ENCODE results near the gene KCNB1.

The KCNB1 gene

GRCh38 chr20:49431329-49431728, 51.1 kb downstream of the KCNB1 start:
- H3K36me3 ChIP-seq (replicated peaks) = no peaks in the 10 kb centered on the region
- no peak overlapping the region for H3K4me3 ChIP-seq
- no peaks in the 10 kb centered on the region for H3K9me3 ChIP-seq
- DNase-seq (ENCODE audit: low spot score in 2 of 2) = no peak
- H3K4me1 ChIP-seq = no peaks in the 10 kb centered on the region
- H3K27me3 ChIP-seq (ENCODE audit: low read depth) = peaks cover 7% of the 10 kb centered on the region; the same call in 1 of the 2 replicates
- in situ Hi-C loops (cut with MboI; ENCODE audit: low sequenced_read_pairs) = no loop called here

- Histone ChIP-seq H3K36me3 (replicated peaks) (no peaks in the 10 kb centered on the region), H3K4me3 (no peak overlapping the region), H3K27me3 (ENCODE audit: low read depth) (peaks cover 7% of the 10 kb centered on the region; the same call in 1 of the 2 replicates), H3K4me1 (no peaks in the 10 kb centered on the region), H3K9me3 (no peaks in the 10 kb centered on the region)
- in situ Hi-C loops (cut with MboI; ENCODE audit: low sequenced_read_pairs) = no loop called here
- DNase-seq (ENCODE audit: low spot score in 2 of 2) = no peak
These were observed 52.1 kb downstream of the KCNB1 start for GRCh38 chr20:49430320-49430719.

- no peak for DNase-seq (ENCODE audit: low spot score in 2 of 2)
- in situ Hi-C loops (cut with MboI; ENCODE audit: low sequenced_read_pairs) = no loop called here
These were observed 54.5 kb downstream of the KCNB1 start for GRCh38 chr20:49427751-49428518.

GRCh38 chr20:49426873-49427272, 55.6 kb downstream of the KCNB1 start:
- H3K4me3 ChIP-seq = no peak overlapping the region
- H3K36me3 ChIP-seq (replicated peaks) = no peaks in the 10 kb centered on the region
- in situ Hi-C loops (cut with MboI; ENCODE audit: low sequenced_read_pairs) = no loop called here
- H3K9me3 ChIP-seq = no peaks in the 10 kb centered on the region
- peaks cover 7% of the 10 kb centered on the region; the same call in 1 of the 2 replicates for H3K27me3 ChIP-seq (ENCODE audit: low read depth)
- no peak for DNase-seq (ENCODE audit: low spot score in 2 of 2)
- no peaks in the 10 kb centered on the region for H3K4me1 ChIP-seq

More at GRCh38 chr20:49427751-49428518, 54.5 kb downstream of the KCNB1 start:
- Histone ChIP-seq H3K4me3 (no peak overlapping the region), H3K4me1 (no peaks in the 10 kb centered on the region), H3K36me3 (replicated peaks) (no peaks in the 10 kb centered on the region), H3K9me3 (no peaks in the 10 kb centered on the region), H3K27me3 (ENCODE audit: low read depth) (peaks cover 7% of the 10 kb centered on the region; the same call in 1 of the 2 replicates)

- peaks cover 5% of the 10 kb centered on the region; the same call in 1 of the 2 replicates for H3K27me3 ChIP-seq (ENCODE audit: low read depth)
- DNase-seq (ENCODE audit: low spot score in 2 of 2) = no peak
- in situ Hi-C loops (cut with MboI; ENCODE audit: low sequenced_read_pairs) = no loop called here
- no peaks in the 10 kb centered on the region for H3K4me1 ChIP-seq
- no peak overlapping the region for H3K4me3 ChIP-seq
- H3K9me3 ChIP-seq = no peaks in the 10 kb centered on the region
- H3K36me3 ChIP-seq (replicated peaks) = no peaks in the 10 kb centered on the region
These were observed 56.1 kb downstream of the KCNB1 start for GRCh38 chr20:49426395-49426794.

- H3K4me3 ChIP-seq = no peak overlapping the region
- in situ Hi-C loops (cut with MboI; ENCODE audit: low sequenced_read_pairs) = no loop called here
- no peaks in the 10 kb centered on the region for H3K27me3 ChIP-seq (ENCODE audit: low read depth)
- H3K9me3 ChIP-seq = no peaks in the 10 kb centered on the region
- H3K4me1 ChIP-seq = no peaks in the 10 kb centered on the region
- no peak for DNase-seq (ENCODE audit: low spot score in 2 of 2)
- no peaks in the 10 kb centered on the region for H3K36me3 ChIP-seq (replicated peaks)
These were observed 57.9 kb downstream of the KCNB1 start for GRCh38 chr20:49424536-49424935.

- Histone ChIP-seq H3K4me1 (no peaks in the 10 kb centered on the region), H3K36me3 (replicated peaks) (no peaks in the 10 kb centered on the region), H3K27me3 (ENCODE audit: low read depth) (no peaks in the 10 kb centered on the region), H3K4me3 (no peak overlapping the region), H3K9me3 (no peaks in the 10 kb centered on the region)
- in situ Hi-C loops (cut with MboI; ENCODE audit: low sequenced_read_pairs) = no loop called here
- DNase-seq (ENCODE audit: low spot score in 2 of 2) = no peak
These were observed 60.3 kb downstream of the KCNB1 start for GRCh38 chr20:49422161-49422560.

GRCh38 chr20:49420811-49421295, 61.6 kb downstream of the KCNB1 start:
- Histone ChIP-seq H3K36me3 (replicated peaks) (no peaks in the 10 kb centered on the region), H3K27me3 (ENCODE audit: low read depth) (peaks cover 2% of the 10 kb centered on the region; the same call in 1 of the 2 replicates), H3K4me3 (no peak overlapping the region), H3K4me1 (no peaks in the 10 kb centered on the region), H3K9me3 (no peaks in the 10 kb centered on the region)
- no peak for DNase-seq (ENCODE audit: low spot score in 2 of 2)
- in situ Hi-C loops (cut with MboI; ENCODE audit: low sequenced_read_pairs) = no loop called here

GRCh38 chr20:49420292-49420691, 62.2 kb downstream of the KCNB1 start:
- no peaks in the 10 kb centered on the region for H3K9me3 ChIP-seq
- DNase-seq (ENCODE audit: low spot score in 2 of 2) = no peak
- H3K4me3 ChIP-seq = no peak overlapping the region
- in situ Hi-C loops (cut with MboI; ENCODE audit: low sequenced_read_pairs) = no loop called here
- H3K36me3 ChIP-seq (replicated peaks) = no peaks in the 10 kb centered on the region
- no peaks in the 10 kb centered on the region for H3K4me1 ChIP-seq
- H3K27me3 ChIP-seq (ENCODE audit: low read depth) = peaks cover 5% of the 10 kb centered on the region

GRCh38 chr20:49419785-49420184, 62.7 kb downstream of the KCNB1 start:
- Histone ChIP-seq H3K36me3 (replicated peaks) (no peaks in the 10 kb centered on the region), H3K27me3 (ENCODE audit: low read depth) (peaks cover 9% of the 10 kb centered on the region), H3K4me3 (no peak overlapping the region), H3K9me3 (no peaks in the 10 kb centered on the region), H3K4me1 (no peaks in the 10 kb centered on the region)
- DNase-seq (ENCODE audit: low spot score in 2 of 2) = no peak
- in situ Hi-C loops (cut with MboI; ENCODE audit: low sequenced_read_pairs) = no loop called here

GRCh38 chr20:49418809-49419208, 63.7 kb downstream of the KCNB1 start:
- no peak for DNase-seq (ENCODE audit: low spot score in 2 of 2)
- peaks cover 17% of the 10 kb centered on the region for H3K27me3 ChIP-seq (ENCODE audit: low read depth)
- H3K4me1 ChIP-seq = no peaks in the 10 kb centered on the region
- in situ Hi-C loops (cut with MboI; ENCODE audit: low sequenced_read_pairs) = no loop called here
- no peaks in the 10 kb centered on the region for H3K9me3 ChIP-seq
- no peak overlapping the region for H3K4me3 ChIP-seq
- no peaks in the 10 kb centered on the region for H3K36me3 ChIP-seq (replicated peaks)

- in situ Hi-C loops (cut with MboI; ENCODE audit: low sequenced_read_pairs) = no loop called here
- no peak overlapping the region for H3K4me3 ChIP-seq
- no peak for DNase-seq (ENCODE audit: low spot score in 2 of 2)
- H3K27me3 ChIP-seq (ENCODE audit: low read depth) = peaks cover 24% of the 10 kb centered on the region
- H3K36me3 ChIP-seq (replicated peaks) = no peaks in the 10 kb centered on the region
- no peaks in the 10 kb centered on the region for H3K9me3 ChIP-seq
- no peaks in the 10 kb centered on the region for H3K4me1 ChIP-seq
These were observed 64.5 kb downstream of the KCNB1 start for GRCh38 chr20:49417843-49418555.

- no peak for DNase-seq (ENCODE audit: low spot score in 2 of 2)
- in situ Hi-C loops (cut with MboI; ENCODE audit: low sequenced_read_pairs) = no loop called here
- Histone ChIP-seq H3K4me3 (no peak overlapping the region), H3K27me3 (ENCODE audit: low read depth) (peaks cover 33% of the 10 kb centered on the region), H3K9me3 (no peaks in the 10 kb centered on the region), H3K4me1 (no peaks in the 10 kb centered on the region), H3K36me3 (replicated peaks) (no peaks in the 10 kb centered on the region)
These were observed 66.8 kb downstream of the KCNB1 start for GRCh38 chr20:49415668-49416044.

GRCh38 chr20:49415005-49415667, 67.3 kb downstream of the KCNB1 start:
- in situ Hi-C loops (cut with MboI; ENCODE audit: low sequenced_read_pairs) = no loop called here
- Histone ChIP-seq H3K4me1 (no peaks in the 10 kb centered on the region), H3K36me3 (replicated peaks) (no peaks in the 10 kb centered on the region), H3K9me3 (no peaks in the 10 kb centered on the region), H3K27me3 (ENCODE audit: low read depth) (peaks cover 33% of the 10 kb centered on the region), H3K4me3 (no peak overlapping the region)
- no peak for DNase-seq (ENCODE audit: low spot score in 2 of 2)

All from HAP-1 (cell line).